Kidney epithelial cell (primary cell): ENCODE data around the gene NGEF. TPM values are rescaled to one million over a fixed set of nuclear protein-coding genes. Genes with fewer than 3 reads are reported as not detected.

Source experiments
- DNase-seq: peaks from one replicate; pipeline ENCODE4 v3.0.0-alpha.2; 2010; ENCODE audit warnings: low read depth
- H3K27me3 ChIP-seq: 2 replicates; pipeline ENCODE4 v1.6.0; 2011; ENCODE audit warnings: low read length; ENCODE audit not compliant: control insufficient read depth, insufficient read depth
- H3K36me3 ChIP-seq: 2 replicates; pipeline ENCODE4 v1.5.1; 2011; ENCODE audit warnings: low read length; ENCODE audit not compliant: control insufficient read depth, insufficient read depth
- H3K4me3 ChIP-seq: 2 replicates; pipeline ENCODE4 v1.5.1; 2011; ENCODE audit warnings: low read depth, mild to moderate bottlenecking, control low read depth, low read length
- total RNA-seq: library from RNA; depleted of rRNA; stranded (reverse); fragments of >200 nt; gene quantifications from 2 replicates; pipeline ENCODE4 v1.2.3, GENCODE V29; 2015
- TF ChIP-seq, protein P1 (sequence below): IDR thresholded peaks from 2 replicates; pipeline ENCODE4 v1.5.1; 2011; ENCODE audit warnings: mild to moderate bottlenecking, moderate library complexity, low read length, control low read depth, inconsistent platforms; ENCODE audit not compliant: insufficient read depth, poor library complexity, severe bottlenecking

NGEF gene
- total RNA-seq, 1 donor from 2014 or later = 2.5 TPM

DNA sequence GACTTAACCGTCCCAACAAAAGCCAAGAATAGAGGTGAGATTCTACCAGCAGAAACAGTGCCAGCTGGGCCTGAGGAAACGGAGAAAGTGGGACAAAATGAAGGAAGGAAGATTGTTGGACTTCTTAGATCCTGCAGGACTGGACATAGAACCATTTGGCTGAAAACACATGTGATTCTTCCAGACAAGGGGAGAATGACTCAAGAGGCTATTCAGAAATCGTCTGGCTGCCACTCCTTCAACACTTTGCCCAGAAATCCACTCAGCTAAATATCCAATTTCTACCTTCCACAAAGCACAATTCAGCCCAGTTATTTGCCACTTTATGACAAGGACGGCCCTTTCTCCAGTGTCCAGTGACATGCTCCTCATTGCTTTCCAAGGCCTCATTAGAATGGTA is 81.4 kb downstream of the NGEF start:
- TF ChIP-seq, protein P1, sequence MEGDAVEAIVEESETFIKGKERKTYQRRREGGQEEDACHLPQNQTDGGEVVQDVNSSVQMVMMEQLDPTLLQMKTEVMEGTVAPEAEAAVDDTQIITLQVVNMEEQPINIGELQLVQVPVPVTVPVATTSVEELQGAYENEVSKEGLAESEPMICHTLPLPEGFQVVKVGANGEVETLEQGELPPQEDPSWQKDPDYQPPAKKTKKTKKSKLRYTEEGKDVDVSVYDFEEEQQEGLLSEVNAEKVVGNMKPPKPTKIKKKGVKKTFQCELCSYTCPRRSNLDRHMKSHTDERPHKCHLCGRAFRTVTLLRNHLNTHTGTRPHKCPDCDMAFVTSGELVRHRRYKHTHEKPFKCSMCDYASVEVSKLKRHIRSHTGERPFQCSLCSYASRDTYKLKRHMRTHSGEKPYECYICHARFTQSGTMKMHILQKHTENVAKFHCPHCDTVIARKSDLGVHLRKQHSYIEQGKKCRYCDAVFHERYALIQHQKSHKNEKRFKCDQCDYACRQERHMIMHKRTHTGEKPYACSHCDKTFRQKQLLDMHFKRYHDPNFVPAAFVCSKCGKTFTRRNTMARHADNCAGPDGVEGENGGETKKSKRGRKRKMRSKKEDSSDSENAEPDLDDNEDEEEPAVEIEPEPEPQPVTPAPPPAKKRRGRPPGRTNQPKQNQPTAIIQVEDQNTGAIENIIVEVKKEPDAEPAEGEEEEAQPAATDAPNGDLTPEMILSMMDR = no peak
- Histone ChIP-seq H3K36me3 (no peaks in the 10 kb centered on the region), H3K27me3 (peaks cover 24% of the 10 kb centered on the region), H3K4me3 (no peak overlapping the region)
- no peak for DNase-seq

DNA sequence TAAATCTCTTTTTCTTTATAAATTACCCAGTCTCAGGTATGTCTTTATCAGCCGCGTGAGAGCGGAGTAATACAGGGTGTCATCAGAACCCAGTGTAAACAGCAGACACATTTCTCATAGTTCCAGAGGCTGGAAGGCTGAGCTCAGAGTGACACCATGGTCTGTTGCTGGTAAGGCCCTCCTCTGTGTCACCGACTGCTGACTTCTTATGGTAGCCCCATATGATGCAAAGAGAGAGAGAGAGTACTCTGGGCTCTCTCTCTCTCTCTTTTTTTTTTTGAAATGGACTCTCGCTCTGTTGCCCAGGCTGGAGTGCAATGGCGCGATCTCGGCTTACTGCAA is 83.0 kb downstream of the NGEF start:
- Histone ChIP-seq H3K4me3 (no peak overlapping the region), H3K36me3 (no peaks in the 10 kb centered on the region), H3K27me3 (peaks cover 39% of the 10 kb centered on the region)
- no peak for DNase-seq
- TF ChIP-seq, protein P1 = no peak

DNA sequence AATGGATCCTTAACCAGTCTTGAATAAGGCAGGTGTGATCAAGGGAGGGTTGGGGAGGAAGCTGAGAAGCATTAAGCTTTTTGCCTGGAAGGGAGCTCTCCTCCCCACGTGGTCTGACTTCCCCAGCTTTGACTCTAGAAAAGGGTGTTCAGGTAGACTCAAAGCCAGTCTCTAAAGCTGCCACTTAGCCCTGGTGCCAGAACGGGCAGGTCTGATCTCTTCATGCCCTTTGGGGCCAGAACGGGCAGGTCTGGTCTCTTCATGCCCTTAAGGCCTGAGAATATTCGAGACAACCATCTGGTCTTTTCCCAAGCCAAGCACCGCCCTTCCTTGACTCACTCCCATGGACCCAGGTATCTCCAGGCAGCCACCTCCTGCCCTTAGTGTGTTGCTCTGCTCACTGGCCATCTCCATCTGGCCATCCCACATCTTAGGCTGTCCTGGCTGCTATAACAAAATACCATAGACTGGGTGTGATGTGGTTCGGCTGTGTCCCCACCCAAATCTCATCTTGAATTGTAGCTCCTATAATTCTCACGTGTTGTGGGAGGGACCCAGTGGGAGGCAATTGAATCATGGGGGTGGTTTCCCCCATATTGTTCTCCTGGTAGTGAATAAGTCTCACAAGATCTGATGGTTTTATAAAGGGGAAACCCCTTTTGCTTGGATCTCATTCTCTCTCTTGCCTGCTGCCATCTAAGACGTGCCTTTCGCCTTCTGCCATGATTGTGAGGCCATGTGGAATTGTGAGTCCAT is 83.6 kb downstream of the NGEF start:
- TF ChIP-seq, protein P1 = no peak
- no peak for DNase-seq
- Histone ChIP-seq H3K36me3 (no peaks in the 10 kb centered on the region), H3K4me3 (no peak overlapping the region), H3K27me3 (peaks cover 41% of the 10 kb centered on the region)

DNA sequence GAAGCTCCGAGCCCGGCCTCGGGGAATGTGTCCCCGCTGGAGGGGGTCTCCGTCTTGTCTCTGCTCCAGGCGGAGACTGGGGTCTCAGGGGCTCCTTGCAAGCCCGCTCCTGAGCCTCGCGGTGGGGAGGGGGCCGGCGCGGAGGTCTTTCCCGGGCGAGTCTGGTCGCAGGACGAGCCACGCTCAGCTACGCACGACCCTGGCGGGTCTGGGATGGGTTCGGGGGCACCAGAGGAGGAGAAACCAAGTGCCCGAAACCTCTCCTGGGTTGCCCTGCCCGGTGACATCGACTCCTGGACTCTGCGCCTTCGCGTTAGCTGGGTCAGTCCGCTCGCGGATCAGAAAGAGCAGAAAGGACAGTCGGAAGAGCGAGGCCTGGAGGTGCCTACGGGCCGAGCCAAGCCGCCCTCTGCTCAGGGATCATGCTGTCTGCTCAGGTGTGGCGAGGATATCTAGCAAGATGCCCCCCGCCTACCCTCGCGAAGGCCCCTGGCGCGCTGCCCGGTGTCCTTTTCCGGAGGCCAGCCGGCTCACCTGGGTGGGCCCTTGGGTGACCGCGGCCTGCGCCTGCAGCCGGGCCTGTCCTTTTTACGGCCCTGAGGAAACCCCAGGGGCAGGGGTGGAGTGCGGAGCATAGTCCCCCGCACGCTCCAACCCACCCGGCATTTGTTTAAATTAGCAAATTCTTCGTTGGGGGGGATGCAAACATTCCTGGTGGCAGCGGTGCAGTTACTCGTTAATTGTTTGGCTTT is 84.3 kb downstream of the NGEF start:
- TF ChIP-seq, protein P1 = no peak
- DNase-seq = no peak
- Histone ChIP-seq H3K4me3 (peak overlapping the region; percentile 24), H3K27me3 (peaks cover 42% of the 10 kb centered on the region), H3K36me3 (no peaks in the 10 kb centered on the region)

DNA sequence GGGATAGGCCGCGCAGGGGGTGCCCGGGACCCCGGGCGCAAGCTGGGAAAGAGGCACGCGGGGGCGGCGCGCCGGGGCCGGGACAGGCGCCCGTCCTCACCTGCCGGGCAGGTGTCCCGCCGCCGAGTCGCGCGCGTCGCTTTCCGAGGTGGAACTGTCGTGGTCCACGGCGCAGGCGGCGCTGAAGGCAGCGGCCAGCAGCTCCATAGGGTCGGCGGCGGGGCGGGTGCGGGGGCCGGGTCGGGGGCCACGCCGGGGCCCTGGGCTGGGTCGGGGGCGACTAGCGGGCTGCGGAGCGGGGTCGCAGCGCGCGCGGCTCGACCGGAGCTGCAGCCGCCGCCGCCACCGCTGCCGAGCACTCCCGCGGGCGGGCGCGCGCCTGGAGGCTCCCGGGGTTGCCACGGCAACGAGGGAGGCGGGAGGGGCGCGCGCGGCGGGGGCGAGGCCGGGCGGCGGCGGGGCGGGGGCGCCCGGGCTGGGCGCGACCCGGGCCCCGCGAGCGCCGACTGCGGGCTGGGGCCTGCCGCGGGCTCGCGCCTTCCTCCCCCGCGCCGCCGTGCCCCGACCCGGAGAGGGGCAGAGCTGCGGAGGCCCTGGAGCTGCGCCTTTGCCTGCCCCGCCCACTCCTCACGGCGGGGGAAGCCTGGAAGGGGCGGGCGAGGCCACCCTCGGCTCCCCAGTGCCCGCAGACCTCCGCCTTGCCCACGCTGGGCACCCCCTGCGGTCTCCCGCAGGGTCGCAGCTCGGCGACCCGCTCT is 85.1 kb downstream of the NGEF start:
- Histone ChIP-seq H3K4me3 (peak overlapping the region; percentile 26), H3K36me3 (no peaks in the 10 kb centered on the region), H3K27me3 (peaks cover 39% of the 10 kb centered on the region)
- DNase-seq = no peak
- TF ChIP-seq, protein P1 = no peak
